Epithelial cell of esophagus (primary cell): ENCODE results near the gene MIS18A.
"Not testable (repeated sequence)": the region's sequence is repeated elsewhere in the genome, so short reads cannot be mapped to it uniquely, and the experiment has no call there.

ENCODE experiments used
- DNase-seq: peaks from one replicate; pipeline ENCODE4 v3.0.0; 2010; ENCODE audit warnings: low read depth
- H3K4me3 ChIP-seq: 2 replicates; pipeline ENCODE4 v1.5.1; 2011; ENCODE audit warnings: mild to moderate bottlenecking, low read length, control low read depth
- CTCF ChIP-seq: IDR thresholded peaks from 2 replicates; pipeline ENCODE4 v1.5.1; 2011; ENCODE audit warnings: low read depth, mild to moderate bottlenecking, low read length, control low read depth, inconsistent platforms; ENCODE audit not compliant: insufficient read depth; ENCODE audit errors: missing control alignments

The MIS18A gene

GRCh38 chr21:32279377-32279680 is 480 bp upstream of the MIS18A start:
- DNase-seq = no peak
- peak overlapping the region; percentile 87 for H3K4me3 ChIP-seq
- no peak for TF ChIP-seq CTCF

GRCh38 chr21:32278103-32278502 is 746 bp downstream of the MIS18A start:
- H3K4me3 ChIP-seq = peak overlapping the region; percentile 87
- DNase-seq = peak; percentile 26
- no peak for TF ChIP-seq CTCF

GRCh38 chr21:32276671-32277070 is 2.2 kb downstream of the MIS18A start:
- no peak overlapping the region for H3K4me3 ChIP-seq
- no peak for DNase-seq
- TF ChIP-seq CTCF = no peak

GRCh38 chr21:32270748-32271147 is 8.1 kb downstream of the MIS18A start:
- no peak for TF ChIP-seq CTCF
- DNase-seq = no peak

GRCh38 chr21:32265321-32265720 is 13.5 kb downstream of the MIS18A start:
- DNase-seq, H3K4me3 ChIP-seq: not testable (repeated sequence)

More at GRCh38 chr21:32270748-32271147, 8.1 kb downstream of the MIS18A start:
- no peak overlapping the region for H3K4me3 ChIP-seq

- no peak overlapping the region for H3K4me3 ChIP-seq
- TF ChIP-seq CTCF = no peak
- DNase-seq = no peak
These were observed 16.9 kb downstream of the MIS18A start for GRCh38 chr21:32261929-32262328.

GRCh38 chr21:32260130-32260529 is 18.7 kb downstream of the MIS18A start:
- no peak for DNase-seq
- TF ChIP-seq CTCF = no peak

GRCh38 chr21:32258786-32259048 is 20.1 kb downstream of the MIS18A start:
- DNase-seq, H3K4me3 ChIP-seq: not testable (repeated sequence)

More at GRCh38 chr21:32260130-32260529, 18.7 kb downstream of the MIS18A start:
- H3K4me3 ChIP-seq = no peak overlapping the region
